ENCODE data around the gene ZNF784. TPM values are rescaled to one million over a fixed set of nuclear protein-coding genes. Genes with fewer than 3 reads are reported as not detected.

The ZNF784 gene
- total RNA-seq, 2 experiments from 2014 or later: 3.4 to 4.0 TPM

DNA sequence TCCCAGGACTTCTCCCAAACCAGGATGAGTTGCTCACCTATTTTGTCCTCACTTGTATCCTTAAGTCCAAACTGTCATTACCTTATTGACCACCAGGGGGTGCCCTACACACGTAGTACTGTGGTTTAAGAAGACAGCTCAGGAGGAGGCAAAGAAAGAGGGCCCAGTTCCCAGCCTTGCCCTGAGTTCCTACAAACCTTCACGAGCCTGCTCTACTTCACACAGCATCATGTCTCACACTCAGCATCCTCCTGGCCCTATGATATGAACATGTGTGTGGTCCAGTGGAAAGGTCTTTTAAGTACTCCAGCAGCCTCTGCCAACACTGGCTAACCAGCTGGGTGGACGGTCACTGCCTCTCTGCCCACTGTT, 8.1 kb upstream of the ZNF784 start:
- ChIA-PET POLR2A (interaction anchor here (0.6 kb wide), 2 partner anchors 69 to 397 kb away, joined by 3 to 5 read pairs; no protein-coding TSS in a partner anchor), CTCF (ENCODE audit: unreplicated experiment) (interaction anchor here (0.7 to 1.6 kb wide), 2 partner anchors 15 to 22 kb away, joined by 3 read pairs; partner anchors contain the start of gene U2AF2)
- H3K4me3 ChIP-seq (ENCODE audit: low read depth, low read length, poor library complexity, severe bottlenecking): no peak overlapping the region
- H3K36me3 ChIP-seq (ENCODE audit: insufficient read depth, low read length): no peaks in the 10 kb centered on the region
- H3K27ac ChIP-seq (ENCODE audit: low read depth, low read length, poor library complexity, severe bottlenecking): no peak overlapping the region
- H2AFZ ChIP-seq (ENCODE audit: low read length): no peak overlapping the region
- peaks cover 26% of the 10 kb centered on the region for H3K79me2 ChIP-seq (ENCODE audit: insufficient read depth, low read depth, low read length)
- peak overlapping the region; percentile 30; the same call in 1 of the 2 replicates for H3K4me2 ChIP-seq (ENCODE audit: low read length)
- TF ChIP-seq EZH2phosphoT487 (IDR thresholded peaks at IDR 0.05; ENCODE audit: borderline replicate concordance, low read depth, low read length): no peak
- TF ChIP-seq, protein P1, sequence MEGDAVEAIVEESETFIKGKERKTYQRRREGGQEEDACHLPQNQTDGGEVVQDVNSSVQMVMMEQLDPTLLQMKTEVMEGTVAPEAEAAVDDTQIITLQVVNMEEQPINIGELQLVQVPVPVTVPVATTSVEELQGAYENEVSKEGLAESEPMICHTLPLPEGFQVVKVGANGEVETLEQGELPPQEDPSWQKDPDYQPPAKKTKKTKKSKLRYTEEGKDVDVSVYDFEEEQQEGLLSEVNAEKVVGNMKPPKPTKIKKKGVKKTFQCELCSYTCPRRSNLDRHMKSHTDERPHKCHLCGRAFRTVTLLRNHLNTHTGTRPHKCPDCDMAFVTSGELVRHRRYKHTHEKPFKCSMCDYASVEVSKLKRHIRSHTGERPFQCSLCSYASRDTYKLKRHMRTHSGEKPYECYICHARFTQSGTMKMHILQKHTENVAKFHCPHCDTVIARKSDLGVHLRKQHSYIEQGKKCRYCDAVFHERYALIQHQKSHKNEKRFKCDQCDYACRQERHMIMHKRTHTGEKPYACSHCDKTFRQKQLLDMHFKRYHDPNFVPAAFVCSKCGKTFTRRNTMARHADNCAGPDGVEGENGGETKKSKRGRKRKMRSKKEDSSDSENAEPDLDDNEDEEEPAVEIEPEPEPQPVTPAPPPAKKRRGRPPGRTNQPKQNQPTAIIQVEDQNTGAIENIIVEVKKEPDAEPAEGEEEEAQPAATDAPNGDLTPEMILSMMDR (conservative IDR thresholded peaks at IDR 0.05; ENCODE audit: low read length): peak; percentile 91
- intact Hi-C loops (cut with micrococcal nuclease; ENCODE audit: unreplicated experiment): no loop called here
- H3K4me1 ChIP-seq (ENCODE audit: insufficient read depth, low read length, poor library complexity, severe bottlenecking): peaks cover 34% of the 10 kb centered on the region
- H3K9me2 ChIP-seq (ENCODE audit: insufficient read depth, low read length): no peaks in the 10 kb centered on the region
- no peaks in the 10 kb centered on the region for H3K9me3 ChIP-seq (ENCODE audit: low read length)
- no TSS peak for BruUV-seq (replicated peaks)
- DNase-seq (ENCODE audit: low spot score): peak; percentile 96
- H4K20me1 ChIP-seq (ENCODE audit: insufficient read depth, low read length): no peaks in the 10 kb centered on the region

DNA sequence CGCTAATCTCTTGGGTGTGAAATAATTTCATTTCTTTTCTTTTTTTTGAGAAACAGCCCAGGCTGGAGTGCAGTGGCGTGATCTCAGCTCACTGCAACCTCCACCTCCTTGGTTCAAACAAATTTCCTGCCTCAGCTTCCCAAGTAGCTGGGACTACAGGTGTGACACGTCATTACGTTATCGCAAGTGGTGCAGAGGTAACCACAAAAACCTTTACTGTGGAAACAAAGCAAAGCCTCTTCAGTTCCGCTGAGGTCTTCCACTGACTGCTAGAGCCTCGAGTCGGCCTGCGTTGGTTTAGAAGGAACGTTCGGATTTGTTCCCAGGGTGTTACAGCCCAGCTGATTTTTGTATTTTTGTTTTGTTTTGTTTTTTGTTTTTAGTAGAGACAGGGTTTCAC, 2.0 kb upstream of the ZNF784 start:
- no peak for TF ChIP-seq EZH2phosphoT487 (IDR thresholded peaks at IDR 0.05; ENCODE audit: borderline replicate concordance, low read depth, low read length)
- TF ChIP-seq, protein P1 (conservative IDR thresholded peaks at IDR 0.05; ENCODE audit: low read length): no peak
- Histone ChIP-seq H3K27ac (ENCODE audit: low read depth, low read length, poor library complexity, severe bottlenecking) (no peak overlapping the region), H3K4me1 (ENCODE audit: insufficient read depth, low read length, poor library complexity, severe bottlenecking) (peaks cover 11% of the 10 kb centered on the region), H3K4me3 (ENCODE audit: low read depth, low read length, poor library complexity, severe bottlenecking) (no peak overlapping the region), H3K9me3 (ENCODE audit: low read length) (no peaks in the 10 kb centered on the region), H2AFZ (ENCODE audit: low read length) (no peak overlapping the region), H4K20me1 (ENCODE audit: insufficient read depth, low read length) (no peaks in the 10 kb centered on the region), H3K4me2 (ENCODE audit: low read length) (no peak overlapping the region), H3K9me2 (ENCODE audit: insufficient read depth, low read length) (no peaks in the 10 kb centered on the region), H3K79me2 (ENCODE audit: insufficient read depth, low read depth, low read length) (no peaks in the 10 kb centered on the region), H3K36me3 (ENCODE audit: insufficient read depth, low read length) (no peaks in the 10 kb centered on the region)
- intact Hi-C loops (cut with micrococcal nuclease; ENCODE audit: unreplicated experiment): no loop called here
- ChIA-PET CTCF (ENCODE audit: unreplicated experiment) (interaction anchor here (0.9 kb wide), 1 partner anchor 20 kb away, joined by 3 read pairs; no protein-coding TSS in a partner anchor), POLR2A (no interaction called here)
- no TSS peak for BruUV-seq (replicated peaks)
- no peak for DNase-seq (ENCODE audit: low spot score)

DNA sequence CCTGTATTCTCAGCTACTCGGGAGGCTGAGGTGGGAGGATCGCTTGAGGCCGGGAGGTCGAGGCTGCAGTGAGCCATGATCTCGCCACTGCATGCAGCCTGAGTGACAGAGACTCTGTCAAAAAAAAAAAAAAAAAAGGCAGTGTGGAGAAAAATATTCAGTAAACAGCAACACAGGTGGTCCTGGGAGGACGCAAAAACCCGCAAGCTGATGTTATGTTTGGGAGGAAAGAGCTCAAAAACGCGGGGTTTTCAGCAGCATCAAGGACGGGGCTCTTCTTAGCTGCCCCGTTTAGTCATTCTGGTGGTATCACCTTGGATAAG, 599 bp upstream of the ZNF784 start:
- no peaks in the 10 kb centered on the region for H4K20me1 ChIP-seq (ENCODE audit: insufficient read depth, low read length)
- no peaks in the 10 kb centered on the region for H3K79me2 ChIP-seq (ENCODE audit: insufficient read depth, low read depth, low read length)
- TF ChIP-seq, protein P1 (conservative IDR thresholded peaks at IDR 0.05; ENCODE audit: low read length): no peak
- TF ChIP-seq EZH2phosphoT487 (IDR thresholded peaks at IDR 0.05; ENCODE audit: borderline replicate concordance, low read depth, low read length): no peak
- H3K27ac ChIP-seq (ENCODE audit: low read depth, low read length, poor library complexity, severe bottlenecking): no peak overlapping the region
- POLR2A ChIA-PET: interaction anchor here (0.5 to 1.3 kb wide), 14 partner anchors 8 to 690 kb away, joined by 3 to 15 read pairs (median 4); partner anchors contain the start of genes FIZ1, U2AF2 and ZSCAN5A
- no peaks in the 10 kb centered on the region for H3K9me3 ChIP-seq (ENCODE audit: low read length)
- peak overlapping the region; percentile 46; the same call in 1 of the 2 replicates for H2AFZ ChIP-seq (ENCODE audit: low read length)
- peaks cover 11% of the 10 kb centered on the region for H3K4me1 ChIP-seq (ENCODE audit: insufficient read depth, low read length, poor library complexity, severe bottlenecking)
- peak overlapping the region; percentile 91 for H3K4me2 ChIP-seq (ENCODE audit: low read length)
- intact Hi-C loops (cut with micrococcal nuclease; ENCODE audit: unreplicated experiment): no loop called here
- peak overlapping the region; percentile 67 for H3K4me3 ChIP-seq (ENCODE audit: low read depth, low read length, poor library complexity, severe bottlenecking)
- BruUV-seq (replicated peaks): no TSS peak
- H3K36me3 ChIP-seq (ENCODE audit: insufficient read depth, low read length): peaks cover 8% of the 10 kb centered on the region; the same call in 1 of the 2 replicates
- no peak for DNase-seq (ENCODE audit: low spot score)
- CTCF ChIA-PET (ENCODE audit: unreplicated experiment): interaction anchor here (0.7 kb wide), 1 partner anchor 38 kb away, joined by 3 read pairs; no protein-coding TSS in a partner anchor
- no peaks in the 10 kb centered on the region for H3K9me2 ChIP-seq (ENCODE audit: insufficient read depth, low read length)
